Type B pancreatic cell (in vitro differentiated cells): ENCODE results near the gene SNX18. TPM values are rescaled to one million over a fixed set of nuclear protein-coding genes. Genes with fewer than 3 reads are reported as not detected.

Experiments used
- DNase-seq: peaks from one replicate; pipeline ENCODE4 v3.0.0; 2021; ENCODE audit warnings: mixed read lengths; ENCODE audit not compliant: unreplicated experiment; ENCODE audit errors: extremely low spot score
- H3K27ac Mint-ChIP-seq: 2 replicates; pipeline ENCODE4 v1.8.0; 2021; ENCODE audit warnings: mild to moderate bottlenecking, mixed read lengths
- H3K27me3 Mint-ChIP-seq: 2 replicates; pipeline ENCODE4 v1.8.0; 2021; ENCODE audit warnings: mixed read lengths
- H3K36me3 Mint-ChIP-seq: 2 replicates; pipeline ENCODE4 v1.8.0; 2021; ENCODE audit warnings: mixed read lengths
- H3K4me1 Mint-ChIP-seq: one replicate; pipeline ENCODE4 v1.8.0; 2021; ENCODE audit warnings: mixed read lengths; ENCODE audit not compliant: unreplicated experiment
- H3K4me3 Mint-ChIP-seq: 2 replicates; pipeline ENCODE4 v1.8.0; 2021; ENCODE audit warnings: mild to moderate bottlenecking, mixed read lengths
- H3K9me3 Mint-ChIP-seq: 2 replicates; pipeline ENCODE4 v1.8.0; 2021; ENCODE audit warnings: mixed read lengths
- long read RNA-seq: library from polyadenylated mRNA; unstranded; transcript quantifications from one replicate; pipeline ENCODE4 v2.0.0, GENCODE V29; 2020
- total RNA-seq: library from RNA; stranded (reverse); gene quantifications from 2 replicates; pipeline ENCODE4 v1.2.1, GENCODE V29; 2021; ENCODE audit warnings: low replicate concordance
- TF ChIP-seq, protein P1 (sequence below): fragments of 200-600 bp; sonication (generic); conservative IDR thresholded peaks from 2 replicates; pipeline ENCODE4 v1.5.0; 2021; ENCODE audit warnings: antibody characterized with exemption, mild to moderate bottlenecking

SNX18 gene, protein sequence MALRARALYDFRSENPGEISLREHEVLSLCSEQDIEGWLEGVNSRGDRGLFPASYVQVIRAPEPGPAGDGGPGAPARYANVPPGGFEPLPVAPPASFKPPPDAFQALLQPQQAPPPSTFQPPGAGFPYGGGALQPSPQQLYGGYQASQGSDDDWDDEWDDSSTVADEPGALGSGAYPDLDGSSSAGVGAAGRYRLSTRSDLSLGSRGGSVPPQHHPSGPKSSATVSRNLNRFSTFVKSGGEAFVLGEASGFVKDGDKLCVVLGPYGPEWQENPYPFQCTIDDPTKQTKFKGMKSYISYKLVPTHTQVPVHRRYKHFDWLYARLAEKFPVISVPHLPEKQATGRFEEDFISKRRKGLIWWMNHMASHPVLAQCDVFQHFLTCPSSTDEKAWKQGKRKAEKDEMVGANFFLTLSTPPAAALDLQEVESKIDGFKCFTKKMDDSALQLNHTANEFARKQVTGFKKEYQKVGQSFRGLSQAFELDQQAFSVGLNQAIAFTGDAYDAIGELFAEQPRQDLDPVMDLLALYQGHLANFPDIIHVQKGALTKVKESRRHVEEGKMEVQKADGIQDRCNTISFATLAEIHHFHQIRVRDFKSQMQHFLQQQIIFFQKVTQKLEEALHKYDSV
- 23.6 and 27.1 TPM in 2 replicates for total RNA-seq
- long read RNA-seq, full-length matches to known transcripts: 1 of 6 reads
- long read RNA-seq, partial matches to known transcripts: 0 of 6 reads
- long read RNA-seq, other reads (novel, unspliced or antisense): 5 of 6 reads

DNA sequence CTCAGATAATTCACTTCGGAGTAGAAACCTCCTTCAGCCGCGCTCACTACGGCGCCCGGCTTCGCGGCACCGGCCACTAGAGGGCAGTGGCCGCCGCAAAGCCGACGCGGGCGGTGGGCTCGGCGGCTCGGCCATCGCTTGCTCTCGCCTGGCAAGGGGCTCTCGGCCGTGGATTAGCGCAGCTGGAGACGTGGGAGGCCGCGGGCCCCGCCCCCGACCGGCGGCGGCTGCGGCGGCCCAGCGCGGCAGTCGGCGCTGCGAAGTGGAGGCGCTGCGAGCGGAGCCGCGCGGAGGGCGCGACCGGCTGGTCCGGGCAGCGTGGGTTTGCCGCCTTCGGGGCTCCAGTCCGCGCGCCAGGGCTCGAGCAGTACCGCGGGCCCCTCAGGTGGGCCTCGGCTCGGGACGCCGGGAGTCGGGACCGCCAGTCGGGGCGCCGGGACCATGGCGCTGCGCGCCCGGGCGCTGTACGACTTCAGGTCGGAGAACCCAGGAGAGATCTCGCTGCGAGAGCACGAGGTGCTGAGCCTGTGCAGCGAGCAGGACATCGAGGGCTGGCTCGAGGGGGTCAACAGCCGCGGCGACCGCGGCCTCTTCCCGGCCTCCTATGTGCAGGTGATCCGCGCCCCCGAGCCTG, at the start of gene SNX18:
TSS of gene SNX18 (plus strand) at position 248 of the 634 bp plus-strand sequence. CDS start at position 442, 194 bp downstream.
- H3K9me3 Mint-ChIP-seq: no peaks in the 10 kb centered on the region
- TF ChIP-seq, protein P1, sequence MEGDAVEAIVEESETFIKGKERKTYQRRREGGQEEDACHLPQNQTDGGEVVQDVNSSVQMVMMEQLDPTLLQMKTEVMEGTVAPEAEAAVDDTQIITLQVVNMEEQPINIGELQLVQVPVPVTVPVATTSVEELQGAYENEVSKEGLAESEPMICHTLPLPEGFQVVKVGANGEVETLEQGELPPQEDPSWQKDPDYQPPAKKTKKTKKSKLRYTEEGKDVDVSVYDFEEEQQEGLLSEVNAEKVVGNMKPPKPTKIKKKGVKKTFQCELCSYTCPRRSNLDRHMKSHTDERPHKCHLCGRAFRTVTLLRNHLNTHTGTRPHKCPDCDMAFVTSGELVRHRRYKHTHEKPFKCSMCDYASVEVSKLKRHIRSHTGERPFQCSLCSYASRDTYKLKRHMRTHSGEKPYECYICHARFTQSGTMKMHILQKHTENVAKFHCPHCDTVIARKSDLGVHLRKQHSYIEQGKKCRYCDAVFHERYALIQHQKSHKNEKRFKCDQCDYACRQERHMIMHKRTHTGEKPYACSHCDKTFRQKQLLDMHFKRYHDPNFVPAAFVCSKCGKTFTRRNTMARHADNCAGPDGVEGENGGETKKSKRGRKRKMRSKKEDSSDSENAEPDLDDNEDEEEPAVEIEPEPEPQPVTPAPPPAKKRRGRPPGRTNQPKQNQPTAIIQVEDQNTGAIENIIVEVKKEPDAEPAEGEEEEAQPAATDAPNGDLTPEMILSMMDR: peak; percentile 100
- peak; percentile 95 for DNase-seq
- no peaks in the 10 kb centered on the region for H3K27me3 Mint-ChIP-seq
- H3K27ac Mint-ChIP-seq: no peak within 1 kb of the TSS
- H3K36me3 Mint-ChIP-seq: peaks cover 9% of the 10 kb centered on the region
- H3K4me3 Mint-ChIP-seq: peak within 1 kb of the TSS; percentile 92
- peaks cover 47% of the 10 kb centered on the region for H3K4me1 Mint-ChIP-seq

DNA sequence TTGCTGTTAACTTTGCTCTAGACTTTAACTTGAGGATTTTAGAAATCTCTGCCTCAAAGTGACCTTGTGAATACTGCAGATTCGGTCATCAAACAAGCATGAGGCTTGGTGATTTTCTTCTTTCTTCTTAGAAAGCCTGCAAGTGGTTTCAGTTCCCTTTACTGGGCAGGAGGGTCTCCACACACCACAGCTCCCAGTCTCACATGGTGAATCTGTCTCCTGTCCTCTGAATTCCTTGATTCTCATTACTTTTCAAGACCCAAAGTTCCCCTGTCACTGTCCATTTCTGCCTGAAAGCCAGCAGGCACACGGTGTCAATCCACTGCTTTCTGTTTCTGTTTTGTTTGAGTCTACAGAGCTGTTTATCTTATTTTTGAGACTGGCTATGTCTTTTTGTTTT, 47.9 kb upstream of the SNX18 start:
- H3K4me3 Mint-ChIP-seq: no peak overlapping the region
- no peaks in the 10 kb centered on the region for H3K4me1 Mint-ChIP-seq
- peaks cover 5% of the 10 kb centered on the region for H3K9me3 Mint-ChIP-seq

DNA sequence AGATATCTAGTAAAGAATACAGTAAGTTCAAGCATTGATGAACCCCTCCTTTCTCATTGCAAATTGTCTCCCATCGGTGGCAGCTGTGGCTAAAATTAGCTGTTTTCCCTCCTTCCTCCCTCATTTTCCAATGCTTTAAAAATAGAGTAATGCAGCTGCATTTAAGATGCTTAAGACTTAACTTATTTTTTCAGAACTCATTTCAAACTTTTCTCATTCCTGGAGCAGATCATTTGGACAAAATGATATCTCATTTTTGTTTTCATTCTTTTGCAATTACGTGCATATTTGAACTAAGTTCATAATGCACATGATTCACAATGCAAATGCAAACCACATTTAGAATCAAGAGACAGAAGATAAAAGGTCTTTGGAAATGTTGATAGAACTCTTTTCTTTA, 47.4 kb upstream of the SNX18 start:
- Mint-ChIP-seq H3K36me3 (no peaks in the 10 kb centered on the region), H3K9me3 (peaks cover 5% of the 10 kb centered on the region), H3K4me3 (no peak overlapping the region), H3K27me3 (peaks cover 3% of the 10 kb centered on the region), H3K27ac (no peak overlapping the region), H3K4me1 (no peaks in the 10 kb centered on the region)
- no peak for DNase-seq
- TF ChIP-seq, protein P1: no peak

More for the DNA sequence above, 47.9 kb upstream of the SNX18 start:
- TF ChIP-seq, protein P1: no peak
- Mint-ChIP-seq H3K27me3 (peaks cover 3% of the 10 kb centered on the region), H3K27ac (no peak overlapping the region), H3K36me3 (no peaks in the 10 kb centered on the region)
- DNase-seq: no peak

DNA sequence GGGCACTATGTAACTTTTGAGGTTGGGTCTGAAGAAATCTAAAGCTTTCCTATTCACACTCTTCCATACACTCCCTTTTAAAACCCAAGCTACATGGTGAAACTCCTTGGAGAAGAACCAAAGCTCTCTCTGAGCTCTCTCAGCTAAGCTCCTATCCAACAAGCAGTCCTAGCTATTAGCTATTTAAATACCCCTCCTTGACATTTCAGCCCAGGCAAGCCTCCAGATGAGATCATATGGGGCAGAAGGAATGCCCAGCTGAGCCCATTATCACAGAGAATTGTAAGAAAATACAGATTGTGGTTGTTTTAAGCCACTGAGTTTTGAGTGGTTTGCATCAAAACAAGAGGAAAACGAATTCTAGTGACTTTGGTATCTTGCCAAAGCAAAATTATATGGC, 46.9 kb upstream of the SNX18 start:
- Mint-ChIP-seq H3K27ac (no peak overlapping the region), H3K4me1 (no peaks in the 10 kb centered on the region), H3K4me3 (no peak overlapping the region), H3K9me3 (peaks cover 5% of the 10 kb centered on the region), H3K36me3 (no peaks in the 10 kb centered on the region), H3K27me3 (peaks cover 3% of the 10 kb centered on the region)
- no peak for DNase-seq
- TF ChIP-seq, protein P1: no peak

DNA sequence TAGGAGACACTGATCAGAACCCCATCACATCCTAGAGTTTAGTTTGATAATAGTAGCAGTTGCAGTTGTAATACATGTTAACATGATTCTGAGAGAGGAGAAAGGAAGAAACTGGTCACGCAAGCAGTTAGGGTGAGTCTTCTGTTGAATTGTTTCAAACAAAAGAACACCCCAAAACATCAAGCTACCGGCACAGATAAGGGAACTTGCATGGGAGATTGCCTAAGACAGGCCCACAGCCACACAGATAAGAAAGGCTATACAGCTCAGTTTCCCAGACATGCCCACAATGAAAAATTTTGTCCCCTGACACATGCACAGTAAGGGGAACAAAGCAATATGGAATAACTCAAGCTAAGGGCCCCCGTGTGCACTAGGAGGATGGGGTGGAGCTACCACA, 46.2 kb upstream of the SNX18 start:
- TF ChIP-seq, protein P1: no peak
- DNase-seq: no peak
- Mint-ChIP-seq H3K4me3 (no peak overlapping the region), H3K36me3 (no peaks in the 10 kb centered on the region), H3K9me3 (peaks cover 4% of the 10 kb centered on the region), H3K4me1 (no peaks in the 10 kb centered on the region), H3K27ac (no peak overlapping the region), H3K27me3 (peaks cover 3% of the 10 kb centered on the region)
